ENCODE results near the gene FGD5.

The FGD5 gene

DNA sequence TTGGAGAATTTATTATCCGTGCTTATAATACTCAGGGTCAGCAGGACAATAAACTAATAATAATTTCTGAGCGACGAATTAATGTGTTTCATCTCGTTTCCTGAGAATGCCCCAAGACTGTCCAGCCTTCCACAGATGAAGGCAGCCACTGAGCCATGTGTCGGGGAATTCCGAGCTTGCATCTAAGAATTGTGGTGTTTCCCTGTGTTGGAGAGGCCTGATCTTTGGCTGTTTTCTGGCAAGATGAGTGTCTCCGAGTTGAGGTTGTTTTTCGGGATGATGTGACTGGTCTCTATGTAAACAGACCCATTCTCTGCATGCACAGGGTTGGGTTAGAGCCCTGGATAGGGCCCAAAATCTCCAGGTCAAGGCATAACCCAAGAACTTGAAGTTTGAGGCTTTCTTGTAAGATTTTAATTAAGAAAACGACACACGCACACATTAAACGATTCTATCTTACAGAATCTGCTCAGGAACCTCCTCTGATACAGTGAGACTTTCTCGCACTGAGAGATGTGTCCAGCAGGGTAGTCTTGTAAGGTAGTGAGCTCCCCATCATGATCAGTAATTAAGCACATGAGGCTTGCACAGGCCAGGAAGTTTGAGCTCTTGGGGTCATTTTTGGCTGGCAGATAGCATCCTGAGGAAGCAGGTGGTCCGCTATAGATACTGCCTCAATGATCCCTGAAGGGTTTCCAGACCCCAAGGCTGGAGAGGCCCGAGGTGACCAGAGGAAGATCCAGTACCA, 14.4 kb downstream of the FGD5 start:
- DNase-seq = no peak

DNA sequence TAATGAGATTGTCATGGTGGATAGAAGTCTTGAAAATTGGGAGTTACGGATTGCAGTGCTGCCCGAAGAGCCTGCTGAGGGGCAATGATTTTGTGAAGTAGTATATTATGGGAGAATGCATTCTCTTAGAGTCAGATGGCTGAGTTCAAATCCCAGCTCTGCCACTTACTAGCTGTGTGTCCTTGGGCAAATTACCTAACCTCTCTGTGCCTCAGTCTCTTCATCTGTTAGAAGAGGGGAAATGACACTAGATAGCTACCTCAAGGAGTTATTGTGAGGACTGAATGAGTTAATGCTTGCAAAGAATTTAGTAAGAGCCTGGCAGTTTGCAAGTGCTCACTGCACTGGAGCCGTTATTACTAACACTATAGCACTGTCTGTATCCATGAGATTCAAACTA, 15.4 kb downstream of the FGD5 start:
- no peak for DNase-seq

DNA sequence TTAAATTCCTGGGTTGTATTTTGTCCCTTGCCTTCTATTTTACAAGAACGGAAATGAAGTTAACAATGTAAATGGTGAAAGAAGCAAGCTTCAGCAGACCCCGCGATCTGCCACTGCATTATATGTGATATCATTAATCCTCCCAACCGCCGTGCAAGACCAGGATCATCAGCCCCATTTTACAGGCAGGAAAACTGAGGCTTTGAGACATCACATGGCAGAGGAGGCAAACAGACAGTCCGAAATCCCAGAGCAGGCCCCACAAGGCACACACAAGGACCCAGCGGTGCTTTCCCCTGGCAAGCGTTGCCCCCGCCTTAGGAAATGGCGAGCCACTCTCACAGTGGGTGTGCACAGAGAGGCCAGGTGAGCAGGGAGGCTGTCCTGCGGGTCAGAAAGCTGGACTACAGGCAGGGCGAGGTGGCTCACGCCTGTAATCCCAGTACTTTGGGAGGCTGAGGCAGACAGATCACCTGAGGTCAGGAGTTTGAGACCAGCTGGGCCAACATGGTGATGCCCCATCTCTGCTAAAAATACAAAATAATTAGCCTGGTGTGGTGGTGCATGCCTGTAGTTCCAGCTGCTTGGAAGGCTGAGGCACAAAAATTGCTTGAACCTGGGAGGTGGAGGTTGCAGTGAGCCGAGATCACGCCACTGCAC, 16.2 kb downstream of the FGD5 start:
- no peak for DNase-seq

DNA sequence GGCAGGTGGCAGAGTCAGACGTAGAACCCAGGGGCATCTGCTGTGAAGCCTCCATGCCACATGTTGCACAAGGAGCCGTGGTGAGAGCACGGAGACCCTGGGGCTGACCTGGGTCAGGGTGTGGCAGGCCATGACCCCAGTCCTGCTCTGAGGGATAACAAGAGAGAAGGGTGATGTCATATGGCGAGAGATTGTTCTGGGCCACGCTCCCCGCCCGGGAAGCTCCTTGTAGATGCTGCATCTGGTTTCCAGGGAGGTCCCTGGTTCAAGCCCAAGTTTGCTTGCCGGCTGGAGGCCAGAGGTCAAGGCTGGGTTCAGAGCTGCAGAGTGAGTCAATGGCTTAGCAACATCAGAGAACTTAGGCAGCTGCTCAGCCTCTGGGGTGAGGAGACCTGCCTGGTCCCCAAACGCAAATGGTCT, 17.3 kb downstream of the FGD5 start:
- no peak for DNase-seq

DNA sequence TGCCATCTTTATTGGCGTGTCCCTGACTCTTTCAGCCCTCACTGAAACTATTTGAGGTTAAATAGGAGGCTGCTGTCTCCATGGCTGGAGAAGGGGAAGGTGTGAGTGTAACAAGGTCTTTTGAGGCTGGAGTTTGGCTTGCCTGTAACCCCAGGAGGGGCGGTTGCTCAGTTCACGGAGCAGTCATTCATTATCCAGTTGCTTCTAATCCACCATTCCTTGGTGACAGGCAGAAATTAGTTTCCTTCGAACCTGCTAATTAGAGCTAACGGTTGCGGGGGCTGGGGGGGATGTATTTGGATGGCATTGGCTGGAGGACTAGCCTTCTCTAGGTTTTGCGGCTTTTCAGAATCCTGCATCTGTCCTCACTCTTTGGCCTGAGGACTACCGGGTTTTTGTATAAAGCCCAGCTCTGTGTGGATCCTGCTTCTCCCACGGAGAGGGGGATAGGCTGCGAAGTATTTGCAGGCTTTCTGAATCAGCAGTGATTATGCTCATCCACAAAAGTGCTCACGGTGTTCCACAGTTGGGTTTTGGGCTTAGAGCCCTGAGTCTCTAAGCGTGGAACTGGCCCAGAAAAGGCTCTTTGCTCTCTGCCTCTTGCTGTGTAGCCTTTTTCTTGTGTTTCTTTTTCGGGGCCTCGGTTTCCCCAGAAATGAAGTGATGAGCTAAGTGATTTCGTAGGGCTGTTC, 18.6 kb downstream of the FGD5 start:
- no peak for DNase-seq

DNA sequence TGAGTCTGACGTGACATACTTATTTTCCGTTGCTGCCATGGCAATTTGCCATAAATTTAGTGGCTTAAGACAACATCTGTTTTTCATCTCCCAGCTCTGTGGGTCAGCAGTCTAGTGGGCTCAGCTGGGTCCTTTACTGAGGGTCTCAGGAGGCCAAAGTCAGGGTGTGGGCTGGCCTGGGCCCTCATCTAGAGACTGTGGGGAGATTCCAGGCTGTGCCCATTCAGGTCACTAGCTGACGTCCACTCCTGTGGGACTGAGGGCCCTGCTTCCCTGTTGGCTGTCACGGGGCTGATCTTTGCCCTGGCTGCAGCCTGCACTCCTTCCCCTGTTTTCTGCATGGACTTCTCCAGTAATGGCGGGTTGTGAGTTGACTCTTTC, 19.1 kb downstream of the FGD5 start:
- DNase-seq = no peak

DNA sequence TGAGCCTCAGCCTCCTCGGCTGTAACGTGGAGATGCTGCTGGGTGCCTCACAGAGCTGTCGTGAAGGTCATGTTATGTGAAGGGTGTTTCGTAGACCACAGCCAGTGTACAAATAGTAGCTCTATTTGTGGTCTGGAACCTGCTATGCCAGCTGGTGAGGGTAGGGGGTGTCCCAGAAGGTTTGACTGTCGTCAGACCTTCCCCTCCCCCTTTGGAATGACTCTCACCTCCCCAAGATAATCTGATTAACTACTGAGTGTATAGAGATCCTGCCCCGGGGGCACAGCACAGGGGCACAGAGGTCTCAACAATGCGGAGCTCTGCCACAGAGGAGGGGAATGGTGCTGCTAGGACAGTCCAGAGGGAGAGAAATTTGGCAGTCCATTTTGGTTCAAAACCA, 20.5 kb downstream of the FGD5 start:
- no peak for DNase-seq

DNA sequence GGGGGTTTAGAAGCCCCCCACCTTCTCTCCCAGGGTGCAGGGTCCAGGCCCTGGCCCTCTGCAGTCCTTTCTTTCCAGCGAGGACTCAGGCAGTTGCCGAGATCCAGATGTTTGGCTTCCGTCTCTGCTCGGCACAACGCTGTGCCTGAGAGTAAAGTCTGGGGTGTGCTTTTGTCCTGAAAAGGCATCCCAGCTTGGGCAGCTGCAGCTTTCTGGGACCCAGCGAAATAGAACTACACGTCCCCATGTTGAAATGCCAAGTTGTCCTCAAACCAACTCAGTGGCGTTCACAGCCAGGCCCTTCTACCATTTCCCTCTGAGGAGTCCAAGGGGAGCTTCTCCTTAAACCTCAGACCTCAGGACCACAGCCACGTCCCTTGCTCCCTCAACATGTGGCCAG, 23.1 kb downstream of the FGD5 start:
- DNase-seq = no peak

DNA sequence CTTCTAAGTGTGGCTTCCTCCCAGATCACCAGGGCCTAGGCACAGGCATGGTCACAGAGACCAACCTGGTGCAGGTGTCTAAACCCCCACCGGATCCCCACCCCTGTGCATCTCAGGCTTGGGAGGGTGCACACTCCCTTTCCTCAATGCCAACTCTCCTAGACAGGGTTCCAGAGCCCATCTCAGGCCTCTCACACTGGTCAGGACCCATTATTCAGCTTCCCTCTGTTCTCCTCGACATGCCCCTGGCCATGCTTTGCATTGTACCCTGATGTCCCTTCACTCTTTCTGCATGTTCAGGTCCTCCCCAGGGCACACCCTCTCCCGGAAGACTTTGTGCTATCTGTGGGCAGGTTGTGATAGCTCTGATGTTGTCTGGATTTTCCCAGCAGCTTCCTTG, 23.5 kb downstream of the FGD5 start:
- no peak for DNase-seq

DNA sequence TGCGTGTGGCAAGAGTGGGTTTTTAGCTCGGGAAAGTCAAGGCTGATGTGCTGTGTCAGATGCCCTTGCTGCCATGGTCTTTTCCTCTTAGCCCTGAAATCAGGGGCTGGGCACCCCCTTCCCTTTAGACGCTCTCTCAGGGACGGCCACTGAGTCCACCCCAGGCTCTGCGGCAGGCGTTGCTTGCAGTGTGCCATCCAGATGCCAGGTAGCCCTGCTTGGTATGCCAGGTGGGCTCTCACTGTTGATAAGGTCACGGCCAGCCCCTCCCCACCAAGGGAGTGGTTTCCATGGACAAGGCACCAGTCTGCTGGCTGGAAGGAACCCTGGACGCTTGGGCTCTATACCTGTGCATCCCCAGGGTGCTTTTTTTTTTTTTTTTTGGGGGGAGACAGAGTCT, 24.6 kb downstream of the FGD5 start:
- no peak for DNase-seq

DNA sequence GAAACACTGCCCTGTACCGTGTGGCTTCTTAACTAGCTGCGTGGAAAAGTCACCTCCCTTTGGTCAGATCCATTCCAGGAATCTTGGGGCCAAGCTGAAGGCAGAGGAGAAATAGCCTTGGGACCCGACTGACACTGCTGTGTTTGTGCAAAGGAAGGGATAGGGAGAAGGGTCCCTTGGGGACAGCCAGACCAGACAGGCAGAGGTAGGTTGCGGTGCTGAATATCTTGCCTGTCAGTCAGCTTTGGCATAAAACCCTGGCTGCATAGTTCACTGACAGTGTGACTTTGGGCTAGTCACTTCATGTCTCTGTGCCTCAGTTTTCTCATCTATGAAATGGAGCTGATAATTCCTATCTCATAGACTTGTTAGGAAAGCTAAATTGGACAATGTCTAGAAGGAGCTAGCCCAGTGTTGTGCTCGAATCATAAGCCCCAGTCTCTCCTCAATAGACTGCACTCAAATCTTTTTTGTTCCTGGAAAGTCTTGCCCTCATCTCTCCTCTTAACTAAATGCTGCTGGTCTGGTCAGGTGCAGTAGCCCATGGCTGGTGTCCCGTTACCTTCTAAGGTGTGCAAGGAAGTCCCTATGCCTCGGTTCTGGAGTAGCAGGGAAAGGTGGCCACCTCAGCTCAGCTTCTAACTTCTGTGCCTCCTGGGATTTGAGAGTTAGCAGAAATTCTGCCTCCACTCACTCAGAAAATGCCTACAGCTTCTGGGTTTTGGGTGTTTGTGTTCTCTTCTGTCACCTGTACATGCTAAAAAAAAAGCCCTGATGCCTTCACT, 25.8 kb downstream of the FGD5 start:
- DNase-seq = no peak

DNA sequence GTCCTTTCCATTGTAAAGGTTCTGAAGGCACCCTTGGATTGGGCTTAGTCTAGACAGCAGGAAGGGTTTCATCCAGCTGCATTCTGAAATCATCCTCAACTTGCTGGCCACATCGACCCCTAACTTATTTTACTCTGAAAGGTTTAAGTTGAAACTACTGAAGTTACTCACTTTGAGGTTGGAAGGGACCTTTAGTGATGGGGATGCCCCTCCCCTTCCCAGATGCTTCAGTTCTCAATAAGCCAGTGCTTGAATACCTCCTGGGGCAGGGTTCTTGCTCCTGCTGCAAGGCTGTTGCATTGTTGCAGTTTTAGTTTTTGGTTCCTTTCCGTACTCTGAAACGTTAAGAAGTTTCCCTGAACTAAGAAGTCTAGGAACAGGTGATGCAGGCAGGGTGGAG, 26.4 kb downstream of the FGD5 start:
- no peak for DNase-seq

DNA sequence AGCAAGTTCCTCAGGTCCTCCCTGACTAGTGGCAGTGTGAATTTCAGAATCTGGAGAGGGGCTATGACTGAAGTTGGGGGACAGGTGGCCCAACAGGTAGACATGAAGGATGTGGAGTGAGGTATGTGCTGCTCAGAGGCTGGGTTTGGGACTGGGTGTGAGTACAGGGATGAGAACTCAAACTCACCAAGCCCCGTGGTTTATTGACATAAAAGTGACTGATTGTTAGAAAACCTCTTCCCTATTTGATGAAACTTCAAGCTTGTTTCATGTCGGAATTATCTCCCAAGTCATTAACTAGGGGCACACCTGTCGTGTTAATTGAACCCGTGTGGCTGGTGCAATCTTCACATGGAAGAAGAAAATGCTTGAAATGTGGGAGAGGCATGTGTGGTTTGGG, 27.1 kb downstream of the FGD5 start:
- DNase-seq = no peak

DNA sequence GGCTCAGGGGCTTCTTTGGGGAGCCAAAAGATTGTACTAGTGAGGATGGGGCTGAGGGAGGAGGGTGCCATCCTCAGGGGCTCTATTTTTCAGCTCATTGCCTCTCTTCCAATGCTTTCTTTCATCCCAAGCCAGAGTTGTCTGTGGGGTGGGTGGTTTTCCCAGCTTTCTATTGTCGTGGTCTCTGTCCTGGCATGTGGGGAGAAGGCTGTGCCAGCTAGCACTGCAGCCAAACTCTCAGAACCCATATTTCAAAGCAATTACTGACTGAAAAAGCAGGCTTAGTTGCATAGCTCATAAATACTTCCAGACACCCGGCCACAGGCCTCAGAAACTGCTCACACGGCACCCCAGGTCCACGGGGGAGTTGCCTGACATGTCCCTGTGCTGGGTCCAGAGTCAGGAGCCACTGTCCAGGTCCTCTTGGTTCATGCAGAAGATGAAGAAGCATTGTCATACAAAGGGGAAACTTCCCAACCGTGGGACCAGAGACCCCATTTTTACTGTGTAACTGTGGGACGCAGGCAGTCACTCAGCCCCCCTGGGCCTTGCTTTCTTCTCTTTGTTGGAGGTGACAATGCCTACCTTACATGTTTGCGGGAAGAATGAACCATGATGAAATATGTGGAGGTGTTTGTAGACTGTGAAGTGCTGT, 27.6 kb downstream of the FGD5 start:
- no peak for DNase-seq

DNA sequence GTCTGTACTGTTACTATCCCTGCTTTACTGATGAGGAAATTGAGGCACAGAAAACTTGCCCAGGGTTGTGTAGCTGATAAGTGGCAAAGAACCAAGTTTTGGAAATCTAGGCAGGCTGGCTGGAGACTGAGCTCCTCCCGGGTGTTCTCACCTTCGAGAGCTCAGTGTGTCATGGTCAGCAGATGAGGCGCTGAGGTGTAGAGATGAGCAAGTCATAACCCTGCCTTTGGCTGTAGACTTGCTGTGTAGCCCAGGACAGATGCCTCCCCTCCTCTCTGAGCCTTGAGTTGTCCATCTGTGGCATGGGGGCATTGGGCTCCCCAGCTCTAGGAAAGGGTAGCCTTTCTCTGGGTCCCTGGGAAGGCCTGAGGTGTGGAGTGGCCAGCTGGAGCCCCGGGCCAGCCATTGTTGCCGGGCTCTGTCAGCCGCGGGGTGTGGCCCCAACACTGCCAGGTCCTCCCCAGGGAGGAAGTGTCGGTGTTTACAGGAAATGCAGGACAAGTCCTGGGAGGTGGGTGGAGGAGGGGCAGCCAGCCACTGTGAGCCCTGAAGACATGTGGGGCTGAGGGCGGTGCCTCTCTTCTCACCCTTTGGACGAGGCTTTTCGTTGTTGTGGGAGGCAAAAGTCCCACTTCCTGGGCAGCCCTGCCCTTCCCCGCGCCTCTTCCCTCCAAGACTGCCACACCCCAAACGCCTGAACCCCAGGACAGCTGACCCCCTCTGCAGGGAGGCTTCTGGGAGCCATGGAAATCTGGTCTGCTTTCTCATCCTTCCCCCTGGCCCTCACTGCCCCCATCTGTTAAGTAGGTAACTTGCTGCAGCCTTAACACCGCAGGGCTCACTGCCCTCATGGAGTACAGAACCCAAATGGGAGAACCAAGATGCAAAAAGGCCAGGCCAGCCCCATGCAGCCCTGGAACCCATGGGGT, 29.1 kb downstream of the FGD5 start:
- no peak for DNase-seq

DNA sequence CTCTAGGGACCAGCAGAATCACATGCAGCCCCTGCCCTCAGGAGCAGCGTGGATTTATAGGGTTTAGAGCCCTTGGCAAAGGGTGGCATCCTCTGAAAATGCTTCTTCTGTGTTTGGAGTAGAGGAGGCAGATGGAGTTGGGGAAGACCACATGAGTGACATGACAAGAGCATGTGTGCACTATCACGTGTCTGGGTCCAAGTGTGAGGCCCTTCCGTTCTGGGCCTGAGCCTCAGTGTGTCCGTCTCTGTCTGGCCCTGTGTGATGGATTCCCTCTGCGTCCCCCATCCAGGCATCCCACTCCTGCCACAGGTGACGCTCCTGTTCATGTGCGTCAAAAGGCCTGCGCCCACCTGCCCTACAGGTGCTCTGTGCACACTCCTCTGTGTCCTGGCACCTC, 30.1 kb downstream of the FGD5 start:
- DNase-seq = no peak

DNA sequence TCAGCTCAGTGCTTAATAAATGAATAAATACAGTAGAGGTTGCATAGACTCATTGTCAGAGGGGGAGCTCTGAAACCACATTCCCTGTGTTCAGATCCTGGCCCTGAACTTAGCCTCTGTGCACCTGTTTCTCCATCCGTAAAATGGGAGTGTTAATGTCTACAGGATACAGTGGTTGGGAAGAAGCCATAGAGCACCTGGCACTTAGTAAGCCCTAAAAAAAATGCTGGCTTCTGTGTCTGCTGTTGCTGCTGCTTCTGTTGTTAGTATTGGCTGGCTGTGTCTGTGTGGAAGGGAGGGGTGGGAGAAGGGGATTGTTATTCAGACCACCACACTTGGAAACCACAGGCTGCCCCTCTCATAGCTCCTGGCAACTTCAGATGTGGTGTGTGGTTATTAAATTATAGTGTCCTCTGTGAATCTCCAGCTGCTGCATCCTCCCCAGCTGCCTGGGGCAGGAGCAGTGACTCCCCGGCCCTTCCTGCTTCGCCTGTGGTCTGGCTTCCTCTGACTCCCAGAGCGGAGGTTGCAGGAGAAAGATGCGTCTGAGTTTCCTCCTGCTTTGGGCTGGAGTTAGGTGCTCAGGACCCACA, 31.0 kb downstream of the FGD5 start:
- no peak for DNase-seq

DNA sequence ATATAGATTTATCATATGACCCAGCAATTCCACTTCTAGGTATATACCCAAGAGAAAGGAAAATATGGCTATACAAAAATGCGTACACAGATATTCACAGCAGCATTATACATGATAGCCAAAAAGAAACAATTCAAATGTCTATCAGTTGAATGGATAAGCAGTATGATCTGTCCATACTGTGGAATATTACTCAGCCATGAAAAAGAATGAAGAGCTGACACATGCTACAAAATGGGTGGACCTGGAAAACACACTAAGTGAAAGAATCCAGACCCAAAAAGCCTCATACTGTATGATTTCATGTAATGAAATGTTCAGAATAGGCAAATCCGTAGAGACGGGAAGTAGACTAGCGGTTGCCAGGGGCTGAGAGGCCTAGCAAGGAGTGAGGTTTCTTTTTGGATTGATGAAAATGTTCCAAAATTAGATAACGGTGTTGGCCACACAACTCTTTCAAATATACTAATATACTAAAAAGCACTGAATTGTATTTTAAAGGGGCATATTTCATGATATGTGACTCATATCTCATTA, 33.4 kb downstream of the FGD5 start:
- no peak for DNase-seq

DNA sequence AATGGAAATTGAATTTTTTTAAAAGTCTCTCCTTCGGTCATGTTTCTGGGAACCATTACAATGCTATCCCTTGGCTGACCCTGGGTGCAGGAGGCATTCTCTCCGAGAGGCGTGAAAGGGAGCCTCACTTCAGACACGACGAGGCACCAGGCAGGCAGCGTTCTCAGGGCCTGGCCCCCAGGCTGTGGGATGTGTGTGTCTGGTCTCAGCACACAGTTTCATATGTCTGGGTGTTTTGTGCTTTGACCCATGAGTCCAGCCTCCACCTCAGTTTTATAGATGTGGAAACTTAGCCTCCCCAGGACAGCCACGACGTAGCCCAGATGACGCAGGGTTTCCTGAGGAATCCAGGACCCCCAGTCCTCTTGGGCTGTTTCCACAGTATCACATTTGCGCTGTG, 34.0 kb downstream of the FGD5 start:
- DNase-seq = no peak

DNA sequence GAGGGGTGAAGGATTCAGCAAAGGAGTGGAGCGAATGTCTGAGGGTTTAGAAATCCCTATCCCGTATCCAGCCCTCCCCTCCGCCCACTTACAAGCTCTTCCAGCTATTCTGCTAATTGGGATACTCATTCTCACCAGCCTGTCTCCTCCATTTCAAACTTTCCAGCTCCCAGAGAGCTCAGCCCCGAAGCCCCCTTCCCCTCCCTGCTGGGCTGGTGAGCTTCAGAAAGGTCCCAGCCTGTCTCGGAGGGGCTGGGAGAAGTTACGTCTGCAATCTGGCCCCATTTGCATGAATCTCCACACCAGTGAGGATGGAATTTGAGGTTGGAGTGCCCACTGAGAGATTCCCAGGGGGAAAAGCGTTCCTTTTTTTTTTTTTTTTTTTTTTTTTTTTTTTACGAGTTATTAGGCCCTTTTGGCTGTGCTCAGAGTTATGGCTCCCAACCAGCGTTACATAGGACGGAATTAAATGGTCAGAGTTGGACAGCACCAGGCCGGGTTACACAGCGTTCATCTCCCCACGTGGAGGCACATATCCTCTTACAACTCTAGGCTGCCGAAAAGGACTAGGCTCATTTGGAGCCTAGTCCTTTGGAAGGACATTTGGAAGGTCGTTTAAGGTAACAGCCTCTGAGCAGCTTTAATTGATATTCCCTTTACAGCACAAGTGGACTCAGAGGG, 34.6 kb downstream of the FGD5 start:
- no peak for DNase-seq

DNA sequence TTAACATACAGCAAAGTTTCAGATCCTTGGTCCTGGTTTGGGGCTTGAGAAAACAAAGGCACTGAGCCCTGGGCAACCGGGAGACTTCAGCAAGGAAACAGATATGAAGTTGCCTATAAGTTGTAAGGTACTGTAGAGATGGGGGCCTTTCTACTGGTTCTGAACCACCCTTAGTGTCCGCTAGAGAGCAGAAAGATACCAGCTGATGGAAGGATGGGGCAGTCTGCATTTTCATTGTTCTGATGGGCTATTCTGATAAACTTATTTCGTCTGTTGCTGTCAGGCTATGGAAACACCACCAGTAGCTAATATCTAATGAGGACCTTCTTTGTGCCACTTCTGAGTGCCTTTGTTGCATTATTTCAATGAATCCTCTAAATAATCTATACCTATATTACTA, 38.7 kb downstream of the FGD5 start:
- no peak for DNase-seq
